Measurements from ENCODE around the gene NPR1. TPM values are rescaled to one million over a fixed set of nuclear protein-coding genes. Genes with fewer than 3 reads are reported as not detected.

The NPR1 gene
- total RNA-seq, 1 experiment from 2014 or later, result 1.1 TPM

GRCh38 chr1:153728305-153729066, 50.0 kb downstream of the NPR1 start:
- peak overlapping the region; percentile 96 for H3K27ac ChIP-seq (ENCODE audit: low read depth, low read length, poor library complexity, severe bottlenecking)
- peak; percentile 57 for DNase-seq (ENCODE audit: low spot score)
- peak overlapping the region; percentile 91 for H3K4me3 ChIP-seq (ENCODE audit: low read depth, low read length, poor library complexity, severe bottlenecking)
- TF ChIP-seq EZH2 (IDR thresholded peaks at IDR 0.05; ENCODE audit: borderline replicate concordance, low read depth, low read length, poor library complexity, severe bottlenecking) (no peak), CTCF (conservative IDR thresholded peaks at IDR 0.05; ENCODE audit: low read depth, low read length) (no peak)
- no peaks in the 10 kb centered on the region for H3K9me3 ChIP-seq (ENCODE audit: low read depth, low read length, poor library complexity, severe bottlenecking)
- intact Hi-C loops (cut with micrococcal nuclease; ENCODE audit: unreplicated experiment), result no loop called here
- H3K4me1 ChIP-seq (ENCODE audit: insufficient read depth, low read length, poor library complexity, severe bottlenecking), result peaks cover 7% of the 10 kb centered on the region
- CTCF ChIA-PET, result no interaction called here
- H3K36me3 ChIP-seq (ENCODE audit: insufficient read depth, low read length, poor library complexity, severe bottlenecking), result peaks cover 8% of the 10 kb centered on the region
- TSS peak; percentile 80 for BruUV-seq (replicated peaks)
- POLR2A ChIA-PET (ENCODE audit: low non-redundant PET), result interaction anchor here (0.7 kb wide), 1 partner anchor 236 kb away, joined by 4 read pairs; no protein-coding TSS in a partner anchor
- no peaks in the 10 kb centered on the region for H3K27me3 ChIP-seq (replicated peaks; ENCODE audit: insufficient read depth, low read depth, low read length, poor library complexity)

- H3K27me3 ChIP-seq (replicated peaks; ENCODE audit: insufficient read depth, low read depth, low read length, poor library complexity), result no peaks in the 10 kb centered on the region
- DNase-seq (ENCODE audit: low spot score), result no peak
- H3K4me3 ChIP-seq (ENCODE audit: low read depth, low read length, poor library complexity, severe bottlenecking), result no peak overlapping the region
- H3K4me1 ChIP-seq (ENCODE audit: insufficient read depth, low read length, poor library complexity, severe bottlenecking), result peaks cover 7% of the 10 kb centered on the region
- ChIA-PET CTCF (interaction anchor here (0.6 kb wide), 1 partner anchor 53 kb away, joined by 4 read pairs; no protein-coding TSS in a partner anchor), POLR2A (ENCODE audit: low non-redundant PET) (no interaction called here)
- H3K36me3 ChIP-seq (ENCODE audit: insufficient read depth, low read length, poor library complexity, severe bottlenecking), result peaks cover 8% of the 10 kb centered on the region
- TF ChIP-seq EZH2 (IDR thresholded peaks at IDR 0.05; ENCODE audit: borderline replicate concordance, low read depth, low read length, poor library complexity, severe bottlenecking), result no peak
- TF ChIP-seq CTCF (conservative IDR thresholded peaks at IDR 0.05; ENCODE audit: low read depth, low read length), result no peak
- no TSS peak for BruUV-seq (replicated peaks)
- peak overlapping the region; percentile 11 for H3K27ac ChIP-seq (ENCODE audit: low read depth, low read length, poor library complexity, severe bottlenecking)
- intact Hi-C loops (cut with micrococcal nuclease; ENCODE audit: unreplicated experiment), result no loop called here
- H3K9me3 ChIP-seq (ENCODE audit: low read depth, low read length, poor library complexity, severe bottlenecking), result no peaks in the 10 kb centered on the region
Measured at GRCh38 chr1:153730468-153730988, 52.0 kb downstream of the NPR1 start.

- Histone ChIP-seq H3K36me3 (ENCODE audit: insufficient read depth, low read length, poor library complexity, severe bottlenecking) (peaks cover 8% of the 10 kb centered on the region), H3K4me3 (ENCODE audit: low read depth, low read length, poor library complexity, severe bottlenecking) (no peak overlapping the region), H3K27ac (ENCODE audit: low read depth, low read length, poor library complexity, severe bottlenecking) (no peak overlapping the region), H3K9me3 (ENCODE audit: low read depth, low read length, poor library complexity, severe bottlenecking) (no peaks in the 10 kb centered on the region), H3K4me1 (ENCODE audit: insufficient read depth, low read length, poor library complexity, severe bottlenecking) (peaks cover 6% of the 10 kb centered on the region), H3K27me3 (replicated peaks; ENCODE audit: insufficient read depth, low read depth, low read length, poor library complexity) (no peaks in the 10 kb centered on the region)
- TF ChIP-seq EZH2 (IDR thresholded peaks at IDR 0.05; ENCODE audit: borderline replicate concordance, low read depth, low read length, poor library complexity, severe bottlenecking), result no peak
- no peak for TF ChIP-seq CTCF (conservative IDR thresholded peaks at IDR 0.05; ENCODE audit: low read depth, low read length)
- no TSS peak for BruUV-seq (replicated peaks)
- ChIA-PET POLR2A (ENCODE audit: low non-redundant PET) (interaction anchor here (0.6 kb wide), 1 partner anchor 113 kb away, joined by 4 read pairs; no protein-coding TSS in a partner anchor), CTCF (no interaction called here)
- DNase-seq (ENCODE audit: low spot score), result no peak
- intact Hi-C loops (cut with micrococcal nuclease; ENCODE audit: unreplicated experiment), result no loop called here
Measured at GRCh38 chr1:153733970-153734369, 55.5 kb downstream of the NPR1 start.
